HepG2 (cell line): ENCODE measurements around the gene KRTAP10-8. TPM values are rescaled to one million over a fixed set of nuclear protein-coding genes. Genes with fewer than 3 reads are reported as not detected.

Source experiments
- ATF5 ChIP-seq: sonication (generic); formaldehyde crosslinking; IDR thresholded peaks from 2 replicates; pipeline ENCODE4 v1.4.0; 2020; ENCODE audit warnings: mild to moderate bottlenecking, low read depth, missing genetic modification reagents
- ATF7-NPFF ChIP-seq: sonication (generic); formaldehyde crosslinking; IDR thresholded peaks from 2 replicates; pipeline ENCODE4 v1.8.1; 2023; ENCODE audit warnings: mild to moderate bottlenecking, low read depth, missing genetic modification reagents, moderate library complexity
- CBX5 ChIP-seq: sonication (generic); formaldehyde crosslinking; IDR thresholded peaks from 2 replicates; pipeline ENCODE4 v1.4.0; 2020; ENCODE audit warnings: missing genetic modification reagents, borderline replicate concordance
- CC2D1A ChIP-seq: sonication (generic); formaldehyde crosslinking; IDR thresholded peaks from 2 replicates; pipeline ENCODE4 v1.8.1; 2023; ENCODE audit warnings: mild to moderate bottlenecking, missing genetic modification reagents
- DR1 ChIP-seq: sonication (generic); formaldehyde crosslinking; IDR thresholded peaks from 2 replicates; pipeline ENCODE4 v1.8.0; 2021; ENCODE audit warnings: mild to moderate bottlenecking, missing genetic modification reagents, inconsistent platforms
- FIP1L1 ChIP-seq: fragments of 200-400 bp; formaldehyde crosslinking; IDR thresholded peaks from 2 replicates; pipeline ENCODE4 v1.6.1; 2018; ENCODE audit warnings: low read depth, mild to moderate bottlenecking, low read length, moderate library complexity, borderline replicate concordance; ENCODE audit not compliant: insufficient read depth
- HHEX ChIP-seq: IDR thresholded peaks from 2 replicates; pipeline ENCODE4 v1.6.1; 2016; ENCODE audit warnings: control low read depth
- KAT2B ChIP-seq: fragments of 150-350 bp; IDR thresholded peaks from 2 replicates; pipeline ENCODE4 v1.6.1; 2014; ENCODE audit warnings: low read depth, low read length, borderline replicate concordance
- KAT7 ChIP-seq: IDR thresholded peaks from 2 replicates; pipeline ENCODE4 v1.6.1; 2018; ENCODE audit warnings: borderline replicate concordance, missing compliant biosample characterization
- KLF15 ChIP-seq: sonication (generic); formaldehyde crosslinking; IDR thresholded peaks from 2 replicates; pipeline ENCODE4 v1.8.1; 2023; ENCODE audit warnings: borderline replicate concordance, mild to moderate bottlenecking, inconsistent platforms, missing genetic modification reagents, mixed read lengths
- MXD3 ChIP-seq: IDR thresholded peaks from 2 replicates; pipeline ENCODE4 v1.6.1; 2016; ENCODE audit warnings: mild to moderate bottlenecking, missing biosample characterization, missing genetic modification reagents
- NFYB ChIP-seq: sonication (generic); formaldehyde crosslinking; IDR thresholded peaks from 2 replicates; pipeline ENCODE4 v1.4.0; 2020; ENCODE audit warnings: missing genetic modification reagents
- NR2F1 ChIP-seq, 2 experiments: fragments of 450-650 bp in 1 of 2; formaldehyde crosslinking in 1 of 2; IDR thresholded peaks; 2 replicates each; pipeline versions ENCODE4 v1.5.0 to v1.6.1; 2016 to 2020; ENCODE audit warnings: mild to moderate bottlenecking in 1 of 2, missing compliant biosample characterization in 1 of 2, missing genetic modification reagents in 1 of 2, moderate library complexity in 1 of 2
- POLR2A ChIP-seq, 2 experiments: IDR thresholded peaks; 2 replicates each; pipeline ENCODE4 v1.6.1; 2011; ENCODE audit warnings: low read depth in 2 of 2, low read length in 2 of 2, mild to moderate bottlenecking in 1 of 2, moderate library complexity in 1 of 2; ENCODE audit not compliant: insufficient read depth in 1 of 2
- POLR2G ChIP-seq: fragments of 200-400 bp; formaldehyde crosslinking; IDR thresholded peaks from 2 replicates; pipeline ENCODE4 v1.6.1; 2018; ENCODE audit warnings: mild to moderate bottlenecking, low read depth, low read length, moderate library complexity
- RARG ChIP-seq: sonication (generic); formaldehyde crosslinking; IDR thresholded peaks from 2 replicates; pipeline ENCODE4 v1.4.0; 2020; ENCODE audit warnings: low read depth, mild to moderate bottlenecking, missing genetic modification reagents
- STAT6 ChIP-seq: sonication (generic); formaldehyde crosslinking; IDR thresholded peaks from 2 replicates; pipeline ENCODE4 v1.4.0; 2020; ENCODE audit warnings: missing genetic modification reagents, mild to moderate bottlenecking, borderline replicate concordance
- THAP7 ChIP-seq: sonication (generic); formaldehyde crosslinking; IDR thresholded peaks from 2 replicates; pipeline ENCODE4 v1.8.1; 2023; ENCODE audit warnings: mild to moderate bottlenecking, missing genetic modification reagents
- ZBTB38 ChIP-seq: sonication (generic); formaldehyde crosslinking; IDR thresholded peaks from 2 replicates; pipeline ENCODE4 v1.5.1; 2020; ENCODE audit warnings: mild to moderate bottlenecking, missing genetic modification reagents
- ZBTB43 ChIP-seq: sonication (generic); formaldehyde crosslinking; conservative IDR thresholded peaks from 2 replicates; pipeline ENCODE4 v1.4.0; 2020; ENCODE audit warnings: missing genetic modification reagents
- ZNF17 ChIP-seq: sonication (generic); formaldehyde crosslinking; IDR thresholded peaks from 2 replicates; pipeline ENCODE4 v1.5.0; 2020; ENCODE audit warnings: mild to moderate bottlenecking, missing genetic modification reagents
- ZNF263 ChIP-seq: sonication (generic); formaldehyde crosslinking; IDR thresholded peaks from 2 replicates; pipeline ENCODE4 v1.4.0; 2020; ENCODE audit warnings: missing genetic modification reagents
- ZNF33B ChIP-seq: sonication (generic); formaldehyde crosslinking; IDR thresholded peaks from 2 replicates; pipeline ENCODE4 v1.5.1; 2020; ENCODE audit warnings: mild to moderate bottlenecking, missing genetic modification reagents
- ZNF562 ChIP-seq: sonication (generic); formaldehyde crosslinking; IDR thresholded peaks from 2 replicates; pipeline ENCODE4 v1.8.0; 2022; ENCODE audit warnings: missing genetic modification reagents, borderline replicate concordance
- ZNF768 ChIP-seq: sonication (generic); formaldehyde crosslinking; IDR thresholded peaks from 2 replicates; pipeline ENCODE4 v1.4.0; 2020; ENCODE audit warnings: missing genetic modification reagents
- polyA plus RNA-seq, 8 experiments: library from polyadenylated mRNA; depleted of rRNA in 3 of 8; stranded (reverse) in 7 of 8; unstranded in 1 of 8; fragments of >200 nt; fragmentation: Illumina TruSeq in 4 of 8; extraction: Trizol in 4 of 8; gene quantifications; 2 replicates each; pipeline versions ENCODE4 v1.2.1 to v1.2.3, GENCODE V29; 2011 to 2016; ENCODE audit warnings: low read depth in 4 of 8, missing spikeins in 1 of 8, mixed read lengths in 1 of 8; ENCODE audit not compliant: insufficient read depth in 1 of 8
- total RNA-seq, 5 experiments: library from RNA; depleted of rRNA; stranded (reverse); fragments of >200 nt; fragmentation: Illumina TruSeq; extraction: Trizol; gene quantifications; 2 replicates each; pipeline ENCODE4 v1.2.3, GENCODE V29; 2016; ENCODE audit warnings: low read depth in 1 of 5

KRTAP10-8 gene
- total and polyA plus RNA-seq, 2 of the 13 experiments (the other 11 are each of a cell fraction or from before 2014, with no cell fraction given): not detected

- peak; percentile 88 for TF ChIP-seq ZBTB43
- no peak for TF ChIP-seq HHEX
- no peak for TF ChIP-seq NFYB (CRISPR knock-in tag)
- TF ChIP-seq RARG: no peak
- peak; percentile 54; the same call in 1 of the 2 replicates for TF ChIP-seq MXD3
- TF ChIP-seq CC2D1A (CRISPR knock-in tag): 0 out of 2 replicates have a peak, but pooled peaks have one; percentile 38
- peak in 1 of 2 experiments; percentile 40; a peak in 1 of 4 replicates for TF ChIP-seq POLR2A (IDR thresholded peaks at IDR 0.05; ENCODE audit: insufficient read depth in 1 of 2, low read depth in 2 of 2, low read length in 2 of 2)
- TF ChIP-seq CBX5 (CRISPR knock-in tag): peak; percentile 79; the same call in 1 of the 2 replicates
- no peak for TF ChIP-seq FIP1L1
- TF ChIP-seq KAT7: no peak; the same call in 1 of the 2 replicates
- TF ChIP-seq ZNF768: no peak
- TF ChIP-seq ZBTB38 (CRISPR knock-in tag): peak; percentile 71
- no peak for TF ChIP-seq ZNF17 (CRISPR knock-in tag)
- TF ChIP-seq DR1: no peak
- TF ChIP-seq ZNF263: peak; percentile 76
- TF ChIP-seq ATF5: no peak
- no peak for TF ChIP-seq KLF15
- no peak for TF ChIP-seq ZNF33B (CRISPR knock-in tag)
- TF ChIP-seq STAT6: peak; percentile 64; the same call in 1 of the 2 replicates
- TF ChIP-seq ATF7-NPFF (CRISPR knock-in tag): peak; percentile 84; the same call in 1 of the 2 replicates
- TF ChIP-seq NR2F1 (CRISPR knock-in tag; IDR thresholded peaks at IDR 0.05): no peak
- no peak for TF ChIP-seq KAT2B
- TF ChIP-seq THAP7 (CRISPR knock-in tag): no peak
- no peak for TF ChIP-seq ZNF562
- no peak for TF ChIP-seq POLR2G
Measured at GRCh38 chr21:44593598-44594405, 18.1 kb upstream of the KRTAP10-8 start (continued).
